Thoracic aorta (tissue), 2 donors: ENCODE data around the gene ZSCAN18. TPM values are rescaled to one million over a fixed set of nuclear protein-coding genes. Genes with fewer than 3 reads are reported as not detected.

Experiments used
- ATAC-seq: fragments of 150-250 bp; one replicate; pipeline ENCODE4 v1.8.0; 2017; ENCODE audit warnings: low read depth; ENCODE audit not compliant: insufficient number of reproducible peaks, low FRiP score
- DNase-seq: peaks from one replicate; pipeline ENCODE4 v3.0.0-alpha.2; 2020; ENCODE audit warnings: low spot score
- H3K27ac ChIP-seq, 2 donors: fragments of 200-600 bp; sonication (generic); 1 replicate in 1 of 2; 2 replicates in 1 of 2; pipeline ENCODE4 v1.5.1; 2016; ENCODE audit warnings: mild to moderate bottlenecking in 2 of 2, moderate library complexity in 2 of 2
- H3K27me3 ChIP-seq: fragments of 200-600 bp; sonication (generic); replicated peaks from 2 replicates; pipeline ENCODE4 v1.6.0; 2016; ENCODE audit warnings: mild to moderate bottlenecking; ENCODE audit not compliant: insufficient read depth
- H3K36me3 ChIP-seq: fragments of 200-600 bp; sonication (generic); one replicate; pipeline ENCODE4 v1.5.1; 2016
- H3K4me1 ChIP-seq, 2 donors: fragments of 200-600 bp; sonication (generic); 1 replicate in 1 of 2; 2 replicates in 1 of 2; pipeline versions ENCODE4 v1.5.1 to v1.6.0; 2016; ENCODE audit warnings: low read depth in 2 of 2, mild to moderate bottlenecking in 1 of 2; ENCODE audit not compliant: control insufficient read depth in 1 of 2
- H3K4me3 ChIP-seq: fragments of 200-600 bp; sonication (generic); 2 replicates; pipeline ENCODE4 v1.5.1; 2016; ENCODE audit warnings: mild to moderate bottlenecking
- H3K9me3 ChIP-seq: fragments of 200-600 bp; sonication (generic); 2 replicates; pipeline ENCODE4 v1.5.1; 2016
- total RNA-seq, 2 donors: library from RNA; depleted of rRNA; stranded (reverse); fragments of >200 nt; gene quantifications; one replicate each; pipeline versions ENCODE4 v1.1.0 to v1.2.3, GENCODE V29; 2016
- TF ChIP-seq, protein P1 (sequence below): fragments of 200-600 bp; sonication (generic); IDR thresholded peaks from one replicate; pipeline ENCODE4 v1.5.1; 2019; ENCODE audit warnings: antibody characterized with exemption

Gene ZSCAN18
- total RNA-seq, 2 donors from 2014 or later: 90.9 to 102 TPM

GRCh38 chr19:58085348-58085875 is 12.6 kb downstream of the ZSCAN18 start:
- no peak for DNase-seq
- Histone ChIP-seq H3K27me3 (no peaks in the 10 kb centered on the region), H3K4me3 (no peak overlapping the region), H3K9me3 (peaks cover 59% of the 10 kb centered on the region), H3K4me1 (no peaks in the 10 kb centered on the region), H3K36me3 (peaks cover 59% of the 10 kb centered on the region), H3K27ac (no peak overlapping the region)
- no peak for ATAC-seq
- TF ChIP-seq, protein P1, sequence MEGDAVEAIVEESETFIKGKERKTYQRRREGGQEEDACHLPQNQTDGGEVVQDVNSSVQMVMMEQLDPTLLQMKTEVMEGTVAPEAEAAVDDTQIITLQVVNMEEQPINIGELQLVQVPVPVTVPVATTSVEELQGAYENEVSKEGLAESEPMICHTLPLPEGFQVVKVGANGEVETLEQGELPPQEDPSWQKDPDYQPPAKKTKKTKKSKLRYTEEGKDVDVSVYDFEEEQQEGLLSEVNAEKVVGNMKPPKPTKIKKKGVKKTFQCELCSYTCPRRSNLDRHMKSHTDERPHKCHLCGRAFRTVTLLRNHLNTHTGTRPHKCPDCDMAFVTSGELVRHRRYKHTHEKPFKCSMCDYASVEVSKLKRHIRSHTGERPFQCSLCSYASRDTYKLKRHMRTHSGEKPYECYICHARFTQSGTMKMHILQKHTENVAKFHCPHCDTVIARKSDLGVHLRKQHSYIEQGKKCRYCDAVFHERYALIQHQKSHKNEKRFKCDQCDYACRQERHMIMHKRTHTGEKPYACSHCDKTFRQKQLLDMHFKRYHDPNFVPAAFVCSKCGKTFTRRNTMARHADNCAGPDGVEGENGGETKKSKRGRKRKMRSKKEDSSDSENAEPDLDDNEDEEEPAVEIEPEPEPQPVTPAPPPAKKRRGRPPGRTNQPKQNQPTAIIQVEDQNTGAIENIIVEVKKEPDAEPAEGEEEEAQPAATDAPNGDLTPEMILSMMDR: no peak

DNA sequence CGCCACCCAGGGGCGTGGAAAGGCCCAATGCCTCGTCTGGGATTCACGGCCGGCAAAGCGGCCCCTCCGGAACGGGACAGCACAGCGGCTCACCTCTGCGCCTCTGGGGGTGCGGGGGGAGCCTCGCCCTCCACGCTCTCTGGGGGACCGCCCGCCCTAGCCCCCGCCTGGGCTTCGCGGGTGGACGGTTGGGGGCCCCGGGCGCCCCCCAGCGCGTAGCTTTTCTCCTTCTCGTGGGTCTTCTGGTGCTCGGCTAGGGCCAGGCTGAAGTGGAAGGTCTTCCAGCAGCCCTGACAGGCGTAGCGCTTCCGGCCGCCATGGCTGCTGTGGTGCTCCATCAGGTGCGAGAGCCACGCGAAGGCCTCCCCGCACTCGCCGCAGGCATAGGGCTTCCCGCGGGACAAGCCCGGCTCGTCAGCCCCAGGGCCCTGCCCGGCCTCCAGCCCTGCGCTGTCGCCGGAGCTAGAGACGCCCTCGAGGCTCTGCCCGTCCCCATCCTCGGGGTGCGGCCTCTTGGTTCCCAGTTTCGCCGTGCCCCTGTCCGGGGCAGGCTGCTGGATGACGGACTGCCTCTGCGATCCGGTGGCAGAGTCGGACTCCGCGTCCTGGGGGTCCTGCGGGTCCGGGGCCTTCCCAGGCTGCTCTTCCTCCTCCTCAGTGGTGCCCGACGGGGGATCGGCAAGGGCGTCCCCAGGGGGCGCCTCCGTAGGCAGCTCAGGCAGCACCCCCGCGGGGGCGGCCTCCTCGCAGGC is 13.3 kb downstream of the ZSCAN18 start:
- Histone ChIP-seq H3K4me3 (no peak overlapping the region), H3K27ac (no peak overlapping the region), H3K36me3 (peaks cover 59% of the 10 kb centered on the region), H3K27me3 (no peaks in the 10 kb centered on the region), H3K4me1 (no peaks in the 10 kb centered on the region), H3K9me3 (peaks cover 65% of the 10 kb centered on the region)
- TF ChIP-seq, protein P1: no peak
- DNase-seq: no peak
- ATAC-seq: no peak

- DNase-seq (no peak), ATAC-seq (no peak)
- TF ChIP-seq, protein P1: no peak
- Histone ChIP-seq H3K36me3 (peaks cover 51% of the 10 kb centered on the region), H3K27ac (no peak overlapping the region), H3K27me3 (no peaks in the 10 kb centered on the region), H3K4me1 (no peaks in the 10 kb centered on the region), H3K4me3 (no peak overlapping the region), H3K9me3 (peaks cover 68% of the 10 kb centered on the region)
These were observed 15.0 kb downstream of the ZSCAN18 start for GRCh38 chr19:58083021-58083420.

DNA sequence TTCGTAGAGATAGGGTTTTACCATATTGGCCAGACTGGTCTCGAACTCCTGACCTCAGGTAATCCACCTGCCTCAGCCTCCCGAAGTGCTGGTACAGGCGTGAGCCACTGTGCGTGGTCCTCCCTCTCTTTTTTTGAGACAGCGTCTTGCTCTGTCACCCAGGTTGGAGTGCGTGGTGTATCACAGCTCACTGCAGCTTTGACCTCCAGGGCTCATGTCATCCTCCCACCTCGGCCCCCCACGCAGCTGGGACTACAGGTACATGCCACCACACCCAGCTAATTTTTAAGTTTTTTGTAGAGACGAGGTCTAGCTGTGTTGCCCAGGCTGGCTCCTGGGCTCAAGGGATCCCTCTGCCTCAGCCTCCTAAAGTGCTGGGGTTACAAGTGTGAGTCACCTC is 18.2 kb downstream of the ZSCAN18 start:
- Histone ChIP-seq H3K27me3 (no peaks in the 10 kb centered on the region), H3K36me3 (peaks cover 19% of the 10 kb centered on the region), H3K4me3 (no peak overlapping the region), H3K27ac (no peak overlapping the region), H3K4me1 (no peaks in the 10 kb centered on the region), H3K9me3 (peaks cover 62% of the 10 kb centered on the region)
- TF ChIP-seq, protein P1: no peak
- DNase-seq (no peak), ATAC-seq (no peak)

- H3K4me1 ChIP-seq: no peaks in the 10 kb centered on the region
- H3K27me3 ChIP-seq: no peaks in the 10 kb centered on the region
- H3K9me3 ChIP-seq: peaks cover 80% of the 10 kb centered on the region
- ATAC-seq: no peak
- H3K27ac ChIP-seq: no peak overlapping the region
- no peak overlapping the region for H3K4me3 ChIP-seq
- TF ChIP-seq, protein P1: no peak
- H3K36me3 ChIP-seq: peaks cover 30% of the 10 kb centered on the region
- DNase-seq: no peak
These were observed 30.7 kb downstream of the ZSCAN18 start for GRCh38 chr19:58067240-58067912.
